GM12878 (cell line): Measurements from ENCODE around the gene STAT5A. TPM values are rescaled to one million over a fixed set of nuclear protein-coding genes. Genes with fewer than 3 reads are reported as not detected.

Source experiments
- ATF7 ChIP-seq: fragments of 450-650 bp; IDR thresholded peaks from 2 replicates; pipeline ENCODE4 v1.6.1; 2016; ENCODE audit warnings: low read depth, mild to moderate bottlenecking
- BACH1 ChIP-seq: fragments of 450-650 bp; IDR thresholded peaks from 2 replicates; pipeline ENCODE4 v1.6.1; 2017; ENCODE audit warnings: mild to moderate bottlenecking, borderline replicate concordance
- BMI1 ChIP-seq: fragments of 450-650 bp; IDR thresholded peaks from 2 replicates; pipeline ENCODE4 v1.6.1; 2016; ENCODE audit warnings: mild to moderate bottlenecking, moderate library complexity, borderline replicate concordance
- BRCA1 ChIP-seq: IDR thresholded peaks from 2 replicates; pipeline ENCODE4 v1.6.1; 2011; ENCODE audit warnings: low read depth, low read length, improper control_type of control experiment
- CEBPB ChIP-seq, 2 experiments: fragments of 150-350 bp in 1 of 2; IDR thresholded peaks; 2 replicates each; pipeline ENCODE4 v1.6.1; 2012 to 2014; ENCODE audit warnings: low read depth in 2 of 2, low read length in 2 of 2, borderline replicate concordance in 1 of 2, inconsistent platforms in 1 of 2
- CHD2 ChIP-seq: IDR thresholded peaks from 2 replicates; pipeline ENCODE4 v1.6.1; 2011; ENCODE audit warnings: low read depth, low read length, improper control_type of control experiment, borderline replicate concordance
- DPF2 ChIP-seq: fragments of 450-650 bp; IDR thresholded peaks from 2 replicates; pipeline ENCODE4 v1.6.1; 2017; ENCODE audit warnings: mild to moderate bottlenecking
- ELK1 ChIP-seq: IDR thresholded peaks from 2 replicates; pipeline ENCODE4 v1.6.1; 2012; ENCODE audit warnings: low read depth, low read length, improper control_type of control experiment
- ESRRA ChIP-seq: IDR thresholded peaks from 2 replicates; pipeline ENCODE4 v1.6.1; 2012; ENCODE audit warnings: mild to moderate bottlenecking, low read length, improper control_type of control experiment
- GABPA ChIP-seq: IDR thresholded peaks from 2 replicates; pipeline ENCODE4 v1.6.1; 2014; ENCODE audit warnings: antibody characterized with exemption, low read depth, mild to moderate bottlenecking, inconsistent platforms
- IRF4 ChIP-seq: IDR thresholded peaks from 2 replicates; pipeline ENCODE4 v1.6.1; 2011; ENCODE audit warnings: low read depth, low read length
- MXI1 ChIP-seq: fragments of 150-350 bp; IDR thresholded peaks from 2 replicates; pipeline ENCODE4 v1.6.1; 2011; ENCODE audit warnings: low read depth, mild to moderate bottlenecking, inconsistent platforms, low read length, improper control_type of control experiment
- NBN ChIP-seq: fragments of 450-650 bp; IDR thresholded peaks from 2 replicates; pipeline ENCODE4 v1.6.1; 2016
- NFXL1 ChIP-seq: fragments of 450-650 bp; IDR thresholded peaks from 2 replicates; pipeline ENCODE4 v1.6.1; 2017; ENCODE audit warnings: antibody characterized with exemption, mild to moderate bottlenecking, borderline replicate concordance
- NR2F1 ChIP-seq: fragments of 450-650 bp; conservative IDR thresholded peaks from 2 replicates; pipeline ENCODE4 v1.6.1; 2017; ENCODE audit warnings: mild to moderate bottlenecking
- POLR2AphosphoS5 ChIP-seq: IDR thresholded peaks from 2 replicates; pipeline ENCODE4 v1.6.1; 2011; ENCODE audit warnings: mild to moderate bottlenecking, low read length, inconsistent platforms
- PRDM15 ChIP-seq: fragments of 450-650 bp; formaldehyde crosslinking; IDR thresholded peaks from 2 replicates; pipeline ENCODE4 v1.4.0; 2020; ENCODE audit warnings: mild to moderate bottlenecking, moderate library complexity
- RBBP5 ChIP-seq: fragments of 200-600 bp; sonication (generic); conservative IDR thresholded peaks from 2 replicates; pipeline ENCODE4 v1.6.1; 2016
- REST ChIP-seq: IDR thresholded peaks from 2 replicates; pipeline ENCODE4 v1.6.1; 2012; ENCODE audit warnings: mild to moderate bottlenecking, low read depth, low read length
- TAF1 ChIP-seq: IDR thresholded peaks from 2 replicates; pipeline ENCODE4 v1.6.1; 2011; ENCODE audit warnings: mild to moderate bottlenecking, low read depth, low read length, borderline replicate concordance
- TARDBP ChIP-seq: IDR thresholded peaks from 2 replicates; pipeline ENCODE4 v1.6.1; 2016; ENCODE audit warnings: borderline replicate concordance
- TCF3 ChIP-seq: IDR thresholded peaks from 2 replicates; pipeline ENCODE4 v1.6.1; 2012; ENCODE audit warnings: low read depth, mild to moderate bottlenecking, low read length, borderline replicate concordance; ENCODE audit not compliant: insufficient read depth
- YBX1 ChIP-seq: fragments of 450-650 bp; IDR thresholded peaks from 2 replicates; pipeline ENCODE4 v1.6.1; 2016; ENCODE audit warnings: antibody characterized with exemption
- YY1 ChIP-seq: IDR thresholded peaks from 2 replicates; pipeline ENCODE4 v1.6.1; 2011; ENCODE audit warnings: low read depth, mild to moderate bottlenecking, low read length
- ZSCAN29 ChIP-seq: fragments of 450-650 bp; IDR thresholded peaks from 2 replicates; pipeline ENCODE4 v1.6.1; 2017; ENCODE audit warnings: mild to moderate bottlenecking, moderate library complexity
- polyA plus RNA-seq, 11 experiments: library from polyadenylated mRNA; depleted of rRNA in 4 of 11; unstranded in 6 of 11; stranded (reverse) in 5 of 11; fragments of >200 nt; fragmentation: Nextera tagmentation in 4 of 11; fragmentation: Illumina TruSeq in 1 of 11; extraction: Ambion mirVana in 4 of 11; extraction: Trizol in 1 of 11; gene quantifications; 1 replicate in 1 of 11; 2 replicates in 10 of 11; pipeline versions ENCODE4 v1.2.1 to v1.2.3, GENCODE V29; 2011 to 2016; ENCODE audit warnings: inconsistent platforms in 2 of 11, missing spikeins in 2 of 11, low read depth in 1 of 11
- total RNA-seq, 4 experiments: library from RNA; depleted of rRNA in 3 of 4; stranded (reverse); fragments of >200 nt in 3 of 4; fragmentation: Illumina TruSeq in 1 of 4; extraction: Trizol in 1 of 4; gene quantifications; 2 replicates each; pipeline versions ENCODE4 v1.2.1 to v1.2.3, GENCODE V29; 2013 to 2021

STAT5A gene
- total and polyA plus RNA-seq, 10 of the 15 experiments (the other 5 are each of a cell fraction or from before 2014, with no cell fraction given), result 14.8 to 86.4 (median 41.5) TPM

GRCh38 chr17:42315402-42316156 is 27.3 kb downstream of the STAT5A start (continued):
- no peak for TF ChIP-seq YBX1
- no peak for TF ChIP-seq POLR2AphosphoS5
- TF ChIP-seq TARDBP, result no peak
- TF ChIP-seq NBN, result peak; percentile 24; the same call in 1 of the 2 replicates
- TF ChIP-seq BRCA1, result no peak
- no peak for TF ChIP-seq ELK1
- TF ChIP-seq REST, result no peak
- no peak for TF ChIP-seq TCF3
- no peak for TF ChIP-seq YY1
- no peak for TF ChIP-seq CHD2
- no peak for TF ChIP-seq BMI1
- TF ChIP-seq ESRRA, result no peak
- TF ChIP-seq PRDM15 (CRISPR knock-in tag), result no peak
- 0 out of 2 replicates have a peak, but pooled peaks have one; percentile 31 for TF ChIP-seq ATF7
- no peak for TF ChIP-seq MXI1
- no peak for TF ChIP-seq ZSCAN29
- TF ChIP-seq GABPA, result no peak
- TF ChIP-seq CEBPB (IDR thresholded peaks at IDR 0.05; ENCODE audit: borderline replicate concordance in 1 of 2, low read depth in 2 of 2, low read length in 2 of 2), result no peak
- TF ChIP-seq IRF4, result 0 out of 2 replicates have a peak, but pooled peaks have one; percentile 10
- TF ChIP-seq NR2F1, result peak; percentile 39; the same call in 1 of the 2 replicates
- no peak for TF ChIP-seq TAF1
- 0 out of 2 replicates have a peak, but pooled peaks have one; percentile 36 for TF ChIP-seq DPF2
- TF ChIP-seq RBBP5, result no peak
- TF ChIP-seq NFXL1, result no peak
- no peak for TF ChIP-seq BACH1
